Brain microvascular endothelial cell (primary cell): ENCODE data around the gene MAP10.

Experiments
- DNase-seq: peaks from one replicate; pipeline ENCODE4 v3.0.0-alpha.2; 2020
- H3K27ac ChIP-seq: fragments of 250-450 bp; sonication (Bioruptor Pico); 2 replicates; pipeline ENCODE4 v1.5.1; 2020; ENCODE audit warnings: mild to moderate bottlenecking, moderate library complexity
- H3K27me3 ChIP-seq: fragments of 250-450 bp; sonication (Bioruptor Pico); replicated peaks from 2 replicates; pipeline ENCODE4 v1.5.1; 2020; ENCODE audit warnings: mild to moderate bottlenecking
- H3K36me3 ChIP-seq: fragments of 250-450 bp; sonication (Bioruptor Pico); replicated peaks from 2 replicates; pipeline ENCODE4 v1.5.1; 2020; ENCODE audit warnings: mild to moderate bottlenecking
- H3K4me3 ChIP-seq: 2 replicates; pipeline ENCODE4 v1.5.1; 2011; ENCODE audit warnings: low read depth, mild to moderate bottlenecking, control low read depth, low read length, moderate library complexity
- in situ Hi-C: cut with HindIII; loops from 2 replicates; pipeline ENCODE4 v1.10.0; 2017; ENCODE audit warnings: low sequenced_read_pairs, low pct_ligation_motif_present
- TF ChIP-seq, protein P1 (sequence below): IDR thresholded peaks from 2 replicates; pipeline ENCODE4 v1.5.1; 2011; ENCODE audit warnings: low read depth, mild to moderate bottlenecking, moderate library complexity, low read length, control low read depth, inconsistent platforms; ENCODE audit errors: missing control alignments

MAP10 gene

DNA sequence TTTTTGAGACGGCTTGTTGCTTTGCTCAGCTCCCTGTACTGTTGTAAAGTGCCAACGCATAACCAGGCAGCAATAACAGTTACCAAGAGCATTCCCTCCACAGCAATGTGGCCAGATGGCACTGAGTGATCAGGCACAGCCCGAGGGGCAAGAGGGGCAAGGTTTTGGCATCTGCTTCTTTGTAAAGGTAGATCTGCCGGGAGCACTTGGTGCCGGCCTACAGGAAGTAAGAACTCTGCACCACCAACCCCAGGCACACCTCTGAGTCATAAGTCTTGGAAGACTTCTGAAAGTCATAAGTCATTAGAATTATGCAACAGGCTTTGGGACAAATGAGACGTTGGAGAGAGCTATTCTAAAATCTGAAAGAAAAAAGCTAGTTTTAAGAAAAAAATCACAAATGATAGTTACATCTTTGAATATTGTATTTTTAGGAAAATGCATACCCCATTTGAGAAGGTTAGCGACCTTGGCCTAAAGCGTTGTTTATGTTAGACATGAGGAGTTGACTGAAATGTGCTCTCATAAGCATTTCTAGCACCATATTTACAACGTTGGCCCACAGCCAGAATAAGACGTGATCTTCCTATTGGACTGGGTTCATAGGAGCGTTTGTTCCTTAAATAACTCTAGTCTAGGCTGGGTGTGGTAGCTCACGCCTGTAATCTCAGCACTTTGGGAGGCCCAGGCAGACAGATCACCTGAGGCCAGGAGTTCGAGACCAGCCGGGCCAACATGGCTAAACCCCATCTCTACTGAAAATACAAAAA is 37.7 kb upstream of the MAP10 start:
- in situ Hi-C loops, result no loop called here
- Histone ChIP-seq H3K27me3 (no peaks in the 10 kb centered on the region), H3K27ac (no peak overlapping the region), H3K36me3 (no peaks in the 10 kb centered on the region), H3K4me3 (no peak overlapping the region)
- TF ChIP-seq, protein P1, sequence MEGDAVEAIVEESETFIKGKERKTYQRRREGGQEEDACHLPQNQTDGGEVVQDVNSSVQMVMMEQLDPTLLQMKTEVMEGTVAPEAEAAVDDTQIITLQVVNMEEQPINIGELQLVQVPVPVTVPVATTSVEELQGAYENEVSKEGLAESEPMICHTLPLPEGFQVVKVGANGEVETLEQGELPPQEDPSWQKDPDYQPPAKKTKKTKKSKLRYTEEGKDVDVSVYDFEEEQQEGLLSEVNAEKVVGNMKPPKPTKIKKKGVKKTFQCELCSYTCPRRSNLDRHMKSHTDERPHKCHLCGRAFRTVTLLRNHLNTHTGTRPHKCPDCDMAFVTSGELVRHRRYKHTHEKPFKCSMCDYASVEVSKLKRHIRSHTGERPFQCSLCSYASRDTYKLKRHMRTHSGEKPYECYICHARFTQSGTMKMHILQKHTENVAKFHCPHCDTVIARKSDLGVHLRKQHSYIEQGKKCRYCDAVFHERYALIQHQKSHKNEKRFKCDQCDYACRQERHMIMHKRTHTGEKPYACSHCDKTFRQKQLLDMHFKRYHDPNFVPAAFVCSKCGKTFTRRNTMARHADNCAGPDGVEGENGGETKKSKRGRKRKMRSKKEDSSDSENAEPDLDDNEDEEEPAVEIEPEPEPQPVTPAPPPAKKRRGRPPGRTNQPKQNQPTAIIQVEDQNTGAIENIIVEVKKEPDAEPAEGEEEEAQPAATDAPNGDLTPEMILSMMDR, result no peak
- DNase-seq, result peak; percentile 42

DNA sequence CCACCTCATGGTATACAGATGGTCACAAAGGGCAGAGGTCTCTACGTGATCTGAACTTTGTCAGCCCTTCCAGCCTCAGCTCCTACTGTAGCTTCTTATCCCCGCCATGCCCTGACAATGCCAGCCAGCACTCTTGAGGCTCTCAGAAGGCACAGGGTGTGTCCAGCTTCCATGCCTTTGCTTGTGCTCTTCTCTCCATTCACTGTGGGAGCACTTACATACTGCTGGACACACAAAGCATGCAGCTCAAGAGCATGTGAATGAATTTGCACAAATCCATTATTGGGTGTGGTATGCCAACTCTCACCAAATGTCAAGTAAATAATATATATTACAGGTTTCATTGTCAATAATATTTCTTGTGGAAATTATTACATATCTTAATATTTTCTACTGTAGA is 36.4 kb upstream of the MAP10 start:
- DNase-seq, result no peak
- TF ChIP-seq, protein P1, result no peak

DNA sequence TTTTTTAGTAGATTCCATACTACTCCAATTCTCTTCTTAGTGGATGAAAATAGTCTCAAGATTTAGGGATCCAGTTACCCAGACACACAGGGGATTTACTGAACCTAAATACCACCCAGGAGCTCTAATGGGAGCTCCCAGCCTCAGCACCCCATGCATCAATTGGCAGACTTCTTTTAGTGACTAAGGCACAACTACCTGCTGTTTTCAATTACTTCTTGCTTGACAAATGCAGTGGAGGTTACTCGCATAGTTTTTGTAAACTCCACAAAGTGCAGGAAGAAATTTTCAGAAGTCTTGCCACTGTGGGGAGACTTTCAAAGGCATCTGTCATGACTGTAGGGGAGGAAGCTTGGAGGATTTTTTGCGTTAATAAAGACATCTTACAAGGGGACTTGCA is 35.5 kb upstream of the MAP10 start:
- Histone ChIP-seq H3K27me3 (no peaks in the 10 kb centered on the region), H3K36me3 (no peaks in the 10 kb centered on the region), H3K4me3 (no peak overlapping the region), H3K27ac (no peak overlapping the region)
- in situ Hi-C loops, result no loop called here
- TF ChIP-seq, protein P1, result no peak
- no peak for DNase-seq

More for the DNA sequence above, 36.4 kb upstream of the MAP10 start:
- no peaks in the 10 kb centered on the region for H3K27me3 ChIP-seq
- no peak overlapping the region for H3K27ac ChIP-seq
- no peak overlapping the region for H3K4me3 ChIP-seq
- in situ Hi-C loops, result no loop called here
- H3K36me3 ChIP-seq, result no peaks in the 10 kb centered on the region

DNA sequence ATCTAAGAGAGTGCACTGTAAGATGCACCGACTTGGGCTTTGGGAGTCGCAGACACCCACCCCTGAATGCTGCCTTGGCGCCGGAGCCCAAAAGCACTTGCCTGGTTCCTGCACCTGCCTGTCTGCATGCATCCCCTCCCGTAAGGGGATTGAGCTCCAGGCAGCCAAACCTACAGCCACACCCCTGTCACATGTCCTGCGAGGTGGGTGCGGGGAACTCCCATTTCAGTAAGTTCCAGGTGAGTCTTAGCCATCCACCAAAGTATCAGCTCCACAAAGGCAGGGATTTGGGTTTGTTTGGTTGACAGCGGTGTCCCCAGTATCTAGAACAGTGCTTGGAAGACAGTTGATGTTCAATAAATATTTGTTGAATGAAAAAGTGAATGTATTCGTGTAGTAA is 31.5 kb upstream of the MAP10 start:
- in situ Hi-C loops, result no loop called here
- TF ChIP-seq, protein P1, result no peak
- H3K27me3 ChIP-seq, result no peaks in the 10 kb centered on the region
- H3K36me3 ChIP-seq, result no peaks in the 10 kb centered on the region
- DNase-seq, result no peak
- no peak overlapping the region for H3K4me3 ChIP-seq
- H3K27ac ChIP-seq, result no peak overlapping the region

DNA sequence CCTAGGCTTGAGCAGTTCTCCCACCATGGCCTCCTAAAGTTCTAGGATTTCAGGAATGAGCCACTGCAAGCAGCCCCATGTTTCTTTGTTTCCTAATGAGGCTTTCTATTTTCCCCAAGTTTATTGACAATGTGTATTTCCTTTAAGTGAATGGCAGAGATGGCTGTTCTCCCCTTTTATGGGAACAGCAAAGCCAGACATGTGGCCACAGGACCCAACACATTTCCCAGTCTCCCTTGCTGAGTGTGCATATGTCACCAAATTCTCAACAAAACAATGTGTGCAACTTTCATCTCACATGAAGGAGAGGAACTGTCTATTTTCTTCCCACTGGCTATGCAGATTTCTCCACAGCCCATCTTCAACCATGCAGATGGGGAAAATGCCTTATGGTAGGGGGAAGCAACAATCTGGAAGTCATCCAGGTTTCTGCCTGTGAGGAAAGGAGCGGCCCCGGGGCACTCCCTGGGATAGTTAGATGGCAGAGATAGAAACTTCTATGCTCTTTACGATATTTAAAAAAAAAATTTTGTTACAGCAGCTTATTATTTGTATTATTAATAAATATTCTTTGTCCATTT is 28.6 kb upstream of the MAP10 start:
- in situ Hi-C loops, result no loop called here
- Histone ChIP-seq H3K27me3 (no peaks in the 10 kb centered on the region), H3K4me3 (no peak overlapping the region), H3K36me3 (no peaks in the 10 kb centered on the region), H3K27ac (no peak overlapping the region)
- TF ChIP-seq, protein P1, result no peak
- DNase-seq, result no peak

DNA sequence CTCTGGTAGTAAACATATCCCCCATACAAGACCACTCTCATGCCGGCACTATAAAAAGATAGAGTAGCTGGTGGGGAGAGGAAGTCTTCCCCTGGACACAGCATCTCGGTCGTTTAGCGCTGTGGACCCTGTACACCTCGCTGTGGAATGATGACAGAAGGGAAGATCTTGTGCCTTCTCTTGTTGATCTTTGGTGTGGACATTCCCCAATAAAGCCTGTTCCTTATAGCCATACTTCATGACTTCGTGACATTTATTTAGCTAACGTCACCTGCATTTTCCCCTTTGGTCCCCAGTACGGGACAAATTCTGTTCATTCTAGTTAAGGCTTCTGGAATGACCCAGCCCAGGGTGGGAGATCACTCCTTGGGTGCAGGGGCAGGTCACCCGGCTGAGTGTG is 24.9 kb upstream of the MAP10 start:
- in situ Hi-C loops, result no loop called here
- no peak overlapping the region for H3K27ac ChIP-seq
- DNase-seq, result no peak
- no peaks in the 10 kb centered on the region for H3K27me3 ChIP-seq
- H3K4me3 ChIP-seq, result no peak overlapping the region
- no peaks in the 10 kb centered on the region for H3K36me3 ChIP-seq
- TF ChIP-seq, protein P1, result no peak
